GM12891 (cell line): Measurements from ENCODE around the gene FRZB.
"Not testable (repeated sequence)": the region's sequence is repeated elsewhere in the genome, so short reads cannot be mapped to it uniquely, and the experiment has no call there.

Experiments
- POLR2A ChIP-seq: IDR thresholded peaks from 2 replicates; pipeline ENCODE4 v1.6.1; 2011; ENCODE audit warnings: low read depth, low read length, control low read depth
- POLR2AphosphoS5 ChIP-seq: IDR thresholded peaks from 2 replicates; pipeline ENCODE4 v1.6.1; 2011; ENCODE audit warnings: low read depth, low read length, control low read depth
- SPI1 ChIP-seq: IDR thresholded peaks from 2 replicates; pipeline ENCODE4 v1.6.1; 2011; ENCODE audit warnings: low read depth, low read length, control low read depth
- TAF1 ChIP-seq: IDR thresholded peaks from 2 replicates; pipeline ENCODE4 v1.6.1; 2011; ENCODE audit warnings: low read depth, low read length, control low read depth

GRCh38 chr2:182880100-182880499 is 13.7 kb upstream of the FRZB start:
- TF ChIP-seq TAF1, POLR2A, POLR2AphosphoS5, SPI1: not testable (repeated sequence)
